ENCODE results near the gene VOPP1.

DNA sequence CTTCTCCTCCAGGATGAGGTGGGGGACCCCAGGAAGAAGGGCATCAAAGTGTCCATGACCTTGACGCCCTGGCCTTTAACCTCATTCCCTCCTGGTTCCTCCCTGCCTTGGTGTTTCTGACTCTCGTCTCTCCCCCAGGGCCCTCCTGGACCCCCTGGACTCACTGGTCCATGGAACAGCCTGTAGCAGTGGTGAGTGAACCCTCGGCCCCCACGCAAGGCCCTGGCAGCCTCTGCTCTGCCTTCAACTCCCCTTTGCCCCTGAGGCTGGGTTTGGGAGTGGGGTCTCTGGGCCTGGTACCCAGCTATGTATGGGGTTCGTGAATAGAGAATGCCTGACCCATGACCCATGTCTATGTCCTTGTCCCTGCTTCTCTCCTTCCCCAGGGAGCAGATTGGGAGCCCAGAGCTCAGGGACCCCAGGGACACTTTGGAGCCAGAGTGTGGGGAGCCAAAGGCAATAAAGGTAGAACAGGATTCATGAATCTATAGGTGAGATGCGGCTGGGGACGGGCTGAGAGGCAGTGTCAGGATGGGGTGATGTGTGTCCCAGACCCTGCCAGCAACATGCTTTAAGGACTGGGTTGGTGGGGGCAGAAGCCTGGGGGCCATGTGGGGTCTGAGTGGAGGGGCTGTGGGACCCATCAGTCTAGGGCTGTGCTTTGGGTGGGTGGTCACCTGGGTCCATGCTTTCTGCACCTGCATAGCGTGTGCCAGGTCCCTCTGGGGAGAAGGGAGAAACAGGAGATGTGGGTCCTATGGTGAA lies 18.4 kb upstream of the VOPP1 start:
- TF ChIP-seq EZH2phosphoT487 (IDR thresholded peaks at IDR 0.05; ENCODE audit: insufficient read depth, low read depth): no peak
- TF ChIP-seq EZH2 (IDR thresholded peaks at IDR 0.05; ENCODE audit: insufficient read depth, poor library complexity, severe bottlenecking): no peak

Measured in GM23248 (cell line).